Mononuclear cell (primary cell): ENCODE data around the gene RHOV. TPM values are rescaled to one million over a fixed set of nuclear protein-coding genes. Genes with fewer than 3 reads are reported as not detected.

ENCODE experiments used
- H3K27me3 ChIP-seq: 2 replicates; pipeline ENCODE4 v1.6.0; 2011; ENCODE audit warnings: low read length, control low read depth; ENCODE audit not compliant: insufficient read depth
- H3K4me1 ChIP-seq: 2 replicates; pipeline ENCODE4 v1.5.1; 2011; ENCODE audit warnings: mild to moderate bottlenecking, low read length, control low read depth; ENCODE audit not compliant: insufficient read depth
- H3K4me3 ChIP-seq: 2 replicates; pipeline ENCODE4 v1.5.1; 2011; ENCODE audit warnings: mild to moderate bottlenecking, low read length, moderate library complexity
- H3K9me3 ChIP-seq: 2 replicates; pipeline ENCODE4 v1.5.1; 2011; ENCODE audit warnings: low read depth, mild to moderate bottlenecking, control low read depth, low read length
- total RNA-seq: library from RNA; depleted of rRNA; stranded (reverse); fragments of >200 nt; gene quantifications from one replicate; pipeline ENCODE4 v1.2.3, GENCODE V29; 2012

RHOV gene
- not detected for total RNA-seq

- Histone ChIP-seq H3K4me3 (peak within 1 kb of the TSS; percentile 22), H3K27me3 (peaks cover 10% of the 10 kb centered on the region), H3K4me1 (peaks cover 6% of the 10 kb centered on the region), H3K9me3 (no peaks in the 10 kb centered on the region)
Measured at GRCh38 chr15:40873694-40874561, at the start of gene RHOV. Gene RHOV (minus strand): TSS chr15:40874234. CDS start chr15:40874139, 95 bp downstream.

- Histone ChIP-seq H3K27me3 (peaks cover 36% of the 10 kb centered on the region), H3K4me1 (peaks cover 29% of the 10 kb centered on the region), H3K9me3 (no peaks in the 10 kb centered on the region), H3K4me3 (no peak overlapping the region)
Measured at GRCh38 chr15:40923551-40923950, 49.5 kb upstream of the RHOV start.

- H3K27me3 ChIP-seq = peaks cover 32% of the 10 kb centered on the region
- H3K9me3 ChIP-seq = no peaks in the 10 kb centered on the region
- no peak overlapping the region for H3K4me3 ChIP-seq
- H3K4me1 ChIP-seq = peaks cover 22% of the 10 kb centered on the region
Measured at GRCh38 chr15:40922608-40923005, 48.6 kb upstream of the RHOV start.

- peaks cover 27% of the 10 kb centered on the region for H3K27me3 ChIP-seq
- H3K4me1 ChIP-seq = peaks cover 17% of the 10 kb centered on the region
- no peaks in the 10 kb centered on the region for H3K9me3 ChIP-seq
- no peak overlapping the region for H3K4me3 ChIP-seq
Measured at GRCh38 chr15:40921949-40922607, 48.0 kb upstream of the RHOV start.

- Histone ChIP-seq H3K4me3 (no peak overlapping the region), H3K27me3 (no peaks in the 10 kb centered on the region), H3K9me3 (no peaks in the 10 kb centered on the region), H3K4me1 (no peaks in the 10 kb centered on the region)
Measured at GRCh38 chr15:40918799-40919392, 44.9 kb upstream of the RHOV start.

- Histone ChIP-seq H3K4me3 (no peak overlapping the region), H3K4me1 (no peaks in the 10 kb centered on the region), H3K9me3 (no peaks in the 10 kb centered on the region), H3K27me3 (no peaks in the 10 kb centered on the region)
Measured at GRCh38 chr15:40918146-40918798, 44.2 kb upstream of the RHOV start.

GRCh38 chr15:40917585-40917984 is 43.6 kb upstream of the RHOV start:
- no peaks in the 10 kb centered on the region for H3K27me3 ChIP-seq
- no peak overlapping the region for H3K4me3 ChIP-seq
- H3K4me1 ChIP-seq = no peaks in the 10 kb centered on the region
- H3K9me3 ChIP-seq = no peaks in the 10 kb centered on the region

- H3K9me3 ChIP-seq = no peaks in the 10 kb centered on the region
- no peaks in the 10 kb centered on the region for H3K27me3 ChIP-seq
- H3K4me1 ChIP-seq = peaks cover 6% of the 10 kb centered on the region
- H3K4me3 ChIP-seq = no peak overlapping the region
Measured at GRCh38 chr15:40915679-40916078, 41.6 kb upstream of the RHOV start.

GRCh38 chr15:40915116-40915661 is 41.2 kb upstream of the RHOV start:
- Histone ChIP-seq H3K9me3 (no peaks in the 10 kb centered on the region), H3K4me1 (peaks cover 11% of the 10 kb centered on the region), H3K27me3 (no peaks in the 10 kb centered on the region), H3K4me3 (no peak overlapping the region)

GRCh38 chr15:40914486-40914885 is 40.5 kb upstream of the RHOV start:
- H3K27me3 ChIP-seq = no peaks in the 10 kb centered on the region
- H3K9me3 ChIP-seq = no peaks in the 10 kb centered on the region
- H3K4me1 ChIP-seq = peaks cover 18% of the 10 kb centered on the region
- no peak overlapping the region for H3K4me3 ChIP-seq

- H3K9me3 ChIP-seq = no peaks in the 10 kb centered on the region
- peaks cover 23% of the 10 kb centered on the region for H3K4me1 ChIP-seq
- H3K27me3 ChIP-seq = no peaks in the 10 kb centered on the region
- no peak overlapping the region for H3K4me3 ChIP-seq
Measured at GRCh38 chr15:40914013-40914412, 40.0 kb upstream of the RHOV start.

GRCh38 chr15:40912478-40912877 is 38.4 kb upstream of the RHOV start:
- Histone ChIP-seq H3K27me3 (no peaks in the 10 kb centered on the region), H3K4me3 (no peak overlapping the region), H3K4me1 (peaks cover 29% of the 10 kb centered on the region), H3K9me3 (no peaks in the 10 kb centered on the region)

- no peaks in the 10 kb centered on the region for H3K9me3 ChIP-seq
- no peak overlapping the region for H3K4me3 ChIP-seq
- H3K4me1 ChIP-seq = peaks cover 37% of the 10 kb centered on the region
- no peaks in the 10 kb centered on the region for H3K27me3 ChIP-seq
Measured at GRCh38 chr15:40911693-40912092, 37.7 kb upstream of the RHOV start.

GRCh38 chr15:40911141-40911540 is 37.1 kb upstream of the RHOV start:
- Histone ChIP-seq H3K27me3 (no peaks in the 10 kb centered on the region), H3K9me3 (no peaks in the 10 kb centered on the region), H3K4me3 (no peak overlapping the region), H3K4me1 (peaks cover 42% of the 10 kb centered on the region)
